Measurements from ENCODE around the gene GTF3C2.

The GTF3C2 gene, protein sequence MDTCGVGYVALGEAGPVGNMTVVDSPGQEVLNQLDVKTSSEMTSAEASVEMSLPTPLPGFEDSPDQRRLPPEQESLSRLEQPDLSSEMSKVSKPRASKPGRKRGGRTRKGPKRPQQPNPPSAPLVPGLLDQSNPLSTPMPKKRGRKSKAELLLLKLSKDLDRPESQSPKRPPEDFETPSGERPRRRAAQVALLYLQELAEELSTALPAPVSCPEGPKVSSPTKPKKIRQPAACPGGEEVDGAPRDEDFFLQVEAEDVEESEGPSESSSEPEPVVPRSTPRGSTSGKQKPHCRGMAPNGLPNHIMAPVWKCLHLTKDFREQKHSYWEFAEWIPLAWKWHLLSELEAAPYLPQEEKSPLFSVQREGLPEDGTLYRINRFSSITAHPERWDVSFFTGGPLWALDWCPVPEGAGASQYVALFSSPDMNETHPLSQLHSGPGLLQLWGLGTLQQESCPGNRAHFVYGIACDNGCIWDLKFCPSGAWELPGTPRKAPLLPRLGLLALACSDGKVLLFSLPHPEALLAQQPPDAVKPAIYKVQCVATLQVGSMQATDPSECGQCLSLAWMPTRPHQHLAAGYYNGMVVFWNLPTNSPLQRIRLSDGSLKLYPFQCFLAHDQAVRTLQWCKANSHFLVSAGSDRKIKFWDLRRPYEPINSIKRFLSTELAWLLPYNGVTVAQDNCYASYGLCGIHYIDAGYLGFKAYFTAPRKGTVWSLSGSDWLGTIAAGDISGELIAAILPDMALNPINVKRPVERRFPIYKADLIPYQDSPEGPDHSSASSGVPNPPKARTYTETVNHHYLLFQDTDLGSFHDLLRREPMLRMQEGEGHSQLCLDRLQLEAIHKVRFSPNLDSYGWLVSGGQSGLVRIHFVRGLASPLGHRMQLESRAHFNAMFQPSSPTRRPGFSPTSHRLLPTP

DNA sequence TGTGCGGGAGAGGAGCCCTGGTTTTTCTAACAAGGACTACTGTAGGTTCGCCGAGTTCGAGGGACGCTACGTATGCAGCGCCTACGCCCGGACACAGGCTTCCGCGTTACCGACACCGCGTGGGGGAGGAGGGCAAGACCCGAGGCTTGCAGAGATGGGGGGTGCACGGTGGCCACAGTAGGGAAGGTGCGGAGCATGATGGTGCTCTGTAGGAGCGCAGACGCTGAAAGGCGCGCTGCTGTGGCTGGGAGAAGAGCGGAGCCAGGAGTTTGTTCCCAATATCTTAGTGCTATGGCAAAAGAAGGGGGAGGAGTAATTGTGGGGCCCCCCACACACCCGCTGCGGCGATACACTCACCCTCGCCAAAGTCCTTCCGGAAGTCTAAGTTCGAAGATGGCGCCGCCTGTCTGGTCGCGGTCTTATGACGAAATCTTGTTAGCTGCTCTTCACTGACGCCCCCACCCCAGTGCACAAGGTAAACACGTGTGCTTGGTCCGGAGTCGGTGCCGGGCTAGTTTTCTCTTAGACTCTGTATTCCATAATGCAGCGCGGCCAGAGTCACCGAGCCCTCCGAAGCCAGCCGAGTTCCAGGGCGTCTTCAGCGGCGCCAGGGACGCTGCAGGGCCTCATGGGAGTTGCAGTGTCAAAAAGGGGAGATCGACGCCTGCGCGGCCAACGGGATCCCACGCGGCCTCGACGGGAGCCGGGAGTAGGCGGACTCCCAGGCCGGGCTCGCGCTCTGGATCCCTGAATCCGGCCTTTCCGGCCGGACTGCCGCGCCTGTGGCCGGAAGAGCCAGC is at the start of gene GTF3C2:
GTF3C2 (minus strand) TSS at position 383 of the 800 bp plus-strand sequence. CDS start 13,210 bp downstream, outside the sequence.
- Histone ChIP-seq H3K27ac (ENCODE audit: extremely low read depth, low read depth, low read length) (peak within 1 kb of the TSS; percentile 98), H3K4me3 (ENCODE audit: low read depth, low read length) (peak within 1 kb of the TSS; percentile 99), H3K4me1 (ENCODE audit: control insufficient read depth, insufficient read depth, low read length) (peaks cover 6% of the 10 kb centered on the region), H3K36me3 (ENCODE audit: control insufficient read depth in 2 of 2, insufficient read depth in 1 of 2, low read length in 2 of 2) (peaks cover 0 to 7% of the 10 kb centered on the region in 2 experiments; a peak in 2 of 3 replicates), H3K9me3 (ENCODE audit: control insufficient read depth, insufficient read depth, low read depth, low read length) (no peaks in the 10 kb centered on the region)
- POLR2A ChIA-PET = interaction anchor here (0.5 to 2.1 kb wide), 19 partner anchors 8 to 307 kb away, joined by 3 to 22 read pairs (median 4); partner anchors contain the start of genes AGBL5, EIF2B4, MPV17 and NRBP1
- CTCF ChIA-PET = interaction anchor here (1.2 kb wide), 1 partner anchor 9 kb away, joined by 3 read pairs; no protein-coding TSS in a partner anchor
- TF ChIP-seq, protein P1, sequence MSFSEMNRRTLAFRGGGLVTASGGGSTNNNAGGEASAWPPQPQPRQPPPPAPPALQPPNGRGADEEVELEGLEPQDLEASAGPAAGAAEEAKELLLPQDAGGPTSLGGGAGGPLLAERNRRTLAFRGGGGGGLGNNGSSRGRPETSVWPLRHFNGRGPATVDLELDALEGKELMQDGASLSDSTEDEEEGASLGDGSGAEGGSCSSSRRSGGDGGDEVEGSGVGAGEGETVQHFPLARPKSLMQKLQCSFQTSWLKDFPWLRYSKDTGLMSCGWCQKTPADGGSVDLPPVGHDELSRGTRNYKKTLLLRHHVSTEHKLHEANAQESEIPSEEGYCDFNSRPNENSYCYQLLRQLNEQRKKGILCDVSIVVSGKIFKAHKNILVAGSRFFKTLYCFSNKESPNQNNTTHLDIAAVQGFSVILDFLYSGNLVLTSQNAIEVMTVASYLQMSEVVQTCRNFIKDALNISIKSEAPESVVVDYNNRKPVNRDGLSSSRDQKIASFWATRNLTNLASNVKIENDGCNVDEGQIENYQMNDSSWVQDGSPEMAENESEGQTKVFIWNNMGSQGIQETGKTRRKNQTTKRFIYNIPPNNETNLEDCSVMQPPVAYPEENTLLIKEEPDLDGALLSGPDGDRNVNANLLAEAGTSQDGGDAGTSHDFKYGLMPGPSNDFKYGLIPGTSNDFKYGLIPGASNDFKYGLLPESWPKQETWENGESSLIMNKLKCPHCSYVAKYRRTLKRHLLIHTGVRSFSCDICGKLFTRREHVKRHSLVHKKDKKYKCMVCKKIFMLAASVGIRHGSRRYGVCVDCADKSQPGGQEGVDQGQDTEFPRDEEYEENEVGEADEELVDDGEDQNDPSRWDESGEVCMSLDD (tag by site-specific recombination; IDR thresholded peaks at IDR 0.05) = peak; percentile 85
- TF ChIP-seq KLF7 (tag by site-specific recombination; IDR thresholded peaks at IDR 0.05; ENCODE audit: borderline replicate concordance) (0 out of 2 replicates have a peak, but pooled peaks have one; percentile 22), HOXA7 (CRISPR knock-in tag; IDR thresholded peaks at IDR 0.05; ENCODE audit: borderline replicate concordance) (no peak), ZBTB8A (tag by site-specific recombination; IDR thresholded peaks at IDR 0.05) (no peak), ZNF112 (tag by site-specific recombination; IDR thresholded peaks at IDR 0.05) (no peak), ZNF791 (tag by site-specific recombination; IDR thresholded peaks at IDR 0.05) (no peak), ZNF394 (tag by site-specific recombination; IDR thresholded peaks at IDR 0.05; ENCODE audit: borderline replicate concordance) (no peak; the same call in 1 of the 2 replicates), ZNF514 (tag by site-specific recombination; IDR thresholded peaks at IDR 0.05) (no peak), ZNF157 (tag by site-specific recombination; IDR thresholded peaks at IDR 0.05) (no peak), ZNF621 (tag by site-specific recombination; IDR thresholded peaks at IDR 0.05) (no peak), KLF1 (tag by site-specific recombination; IDR thresholded peaks at IDR 0.05) (no peak; the same call in 1 of the 2 replicates), ZBTB20 (tag by site-specific recombination; IDR thresholded peaks at IDR 0.05) (peak; percentile 99), HOXC10 (CRISPR knock-in tag; IDR thresholded peaks at IDR 0.05) (no peak), ZNF677 (tag by site-specific recombination; IDR thresholded peaks at IDR 0.05) (no peak), ZNF623 (tag by site-specific recombination; IDR thresholded peaks at IDR 0.05) (no peak), ZNF37A (tag by site-specific recombination; IDR thresholded peaks at IDR 0.05) (no peak), PRDM1 (tag by site-specific recombination; IDR thresholded peaks at IDR 0.05) (no peak), ZNF211 (tag by site-specific recombination; IDR thresholded peaks at IDR 0.05; ENCODE audit: low read depth) (no peak)
- TF ChIP-seq, protein P2, sequence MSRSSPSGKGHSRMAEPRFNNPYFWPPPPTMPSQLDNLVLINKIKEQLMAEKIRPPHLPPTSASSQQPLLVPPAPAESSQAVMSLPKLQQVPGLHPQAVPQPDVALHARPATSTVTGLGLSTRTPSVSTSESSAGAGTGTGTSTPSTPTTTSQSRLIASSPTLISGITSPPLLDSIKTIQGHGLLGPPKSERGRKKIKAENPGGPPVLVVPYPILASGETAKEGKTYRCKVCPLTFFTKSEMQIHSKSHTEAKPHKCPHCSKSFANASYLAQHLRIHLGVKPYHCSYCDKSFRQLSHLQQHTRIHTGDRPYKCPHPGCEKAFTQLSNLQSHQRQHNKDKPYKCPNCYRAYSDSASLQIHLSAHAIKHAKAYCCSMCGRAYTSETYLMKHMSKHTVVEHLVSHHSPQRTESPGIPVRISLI (tag by site-specific recombination; IDR thresholded peaks at IDR 0.05) = no peak
- TF ChIP-seq, protein P3, sequence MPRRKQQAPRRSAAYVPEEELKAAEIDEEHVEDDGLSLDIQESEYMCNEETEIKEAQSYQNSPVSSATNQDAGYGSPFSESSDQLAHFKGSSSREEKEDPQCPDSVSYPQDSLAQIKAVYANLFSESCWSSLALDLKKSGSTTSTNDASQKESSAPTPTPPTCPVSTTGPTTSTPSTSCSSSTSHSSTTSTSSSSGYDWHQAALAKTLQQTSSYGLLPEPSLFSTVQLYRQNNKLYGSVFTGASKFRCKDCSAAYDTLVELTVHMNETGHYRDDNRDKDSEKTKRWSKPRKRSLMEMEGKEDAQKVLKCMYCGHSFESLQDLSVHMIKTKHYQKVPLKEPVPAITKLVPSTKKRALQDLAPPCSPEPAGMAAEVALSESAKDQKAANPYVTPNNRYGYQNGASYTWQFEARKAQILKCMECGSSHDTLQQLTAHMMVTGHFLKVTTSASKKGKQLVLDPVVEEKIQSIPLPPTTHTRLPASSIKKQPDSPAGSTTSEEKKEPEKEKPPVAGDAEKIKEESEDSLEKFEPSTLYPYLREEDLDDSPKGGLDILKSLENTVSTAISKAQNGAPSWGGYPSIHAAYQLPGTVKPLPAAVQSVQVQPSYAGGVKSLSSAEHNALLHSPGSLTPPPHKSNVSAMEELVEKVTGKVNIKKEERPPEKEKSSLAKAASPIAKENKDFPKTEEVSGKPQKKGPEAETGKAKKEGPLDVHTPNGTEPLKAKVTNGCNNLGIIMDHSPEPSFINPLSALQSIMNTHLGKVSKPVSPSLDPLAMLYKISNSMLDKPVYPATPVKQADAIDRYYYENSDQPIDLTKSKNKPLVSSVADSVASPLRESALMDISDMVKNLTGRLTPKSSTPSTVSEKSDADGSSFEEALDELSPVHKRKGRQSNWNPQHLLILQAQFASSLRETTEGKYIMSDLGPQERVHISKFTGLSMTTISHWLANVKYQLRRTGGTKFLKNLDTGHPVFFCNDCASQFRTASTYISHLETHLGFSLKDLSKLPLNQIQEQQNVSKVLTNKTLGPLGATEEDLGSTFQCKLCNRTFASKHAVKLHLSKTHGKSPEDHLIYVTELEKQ (tag by site-specific recombination; IDR thresholded peaks at IDR 0.05; ENCODE audit: borderline replicate concordance) = no peak
- TF ChIP-seq, protein P4, sequence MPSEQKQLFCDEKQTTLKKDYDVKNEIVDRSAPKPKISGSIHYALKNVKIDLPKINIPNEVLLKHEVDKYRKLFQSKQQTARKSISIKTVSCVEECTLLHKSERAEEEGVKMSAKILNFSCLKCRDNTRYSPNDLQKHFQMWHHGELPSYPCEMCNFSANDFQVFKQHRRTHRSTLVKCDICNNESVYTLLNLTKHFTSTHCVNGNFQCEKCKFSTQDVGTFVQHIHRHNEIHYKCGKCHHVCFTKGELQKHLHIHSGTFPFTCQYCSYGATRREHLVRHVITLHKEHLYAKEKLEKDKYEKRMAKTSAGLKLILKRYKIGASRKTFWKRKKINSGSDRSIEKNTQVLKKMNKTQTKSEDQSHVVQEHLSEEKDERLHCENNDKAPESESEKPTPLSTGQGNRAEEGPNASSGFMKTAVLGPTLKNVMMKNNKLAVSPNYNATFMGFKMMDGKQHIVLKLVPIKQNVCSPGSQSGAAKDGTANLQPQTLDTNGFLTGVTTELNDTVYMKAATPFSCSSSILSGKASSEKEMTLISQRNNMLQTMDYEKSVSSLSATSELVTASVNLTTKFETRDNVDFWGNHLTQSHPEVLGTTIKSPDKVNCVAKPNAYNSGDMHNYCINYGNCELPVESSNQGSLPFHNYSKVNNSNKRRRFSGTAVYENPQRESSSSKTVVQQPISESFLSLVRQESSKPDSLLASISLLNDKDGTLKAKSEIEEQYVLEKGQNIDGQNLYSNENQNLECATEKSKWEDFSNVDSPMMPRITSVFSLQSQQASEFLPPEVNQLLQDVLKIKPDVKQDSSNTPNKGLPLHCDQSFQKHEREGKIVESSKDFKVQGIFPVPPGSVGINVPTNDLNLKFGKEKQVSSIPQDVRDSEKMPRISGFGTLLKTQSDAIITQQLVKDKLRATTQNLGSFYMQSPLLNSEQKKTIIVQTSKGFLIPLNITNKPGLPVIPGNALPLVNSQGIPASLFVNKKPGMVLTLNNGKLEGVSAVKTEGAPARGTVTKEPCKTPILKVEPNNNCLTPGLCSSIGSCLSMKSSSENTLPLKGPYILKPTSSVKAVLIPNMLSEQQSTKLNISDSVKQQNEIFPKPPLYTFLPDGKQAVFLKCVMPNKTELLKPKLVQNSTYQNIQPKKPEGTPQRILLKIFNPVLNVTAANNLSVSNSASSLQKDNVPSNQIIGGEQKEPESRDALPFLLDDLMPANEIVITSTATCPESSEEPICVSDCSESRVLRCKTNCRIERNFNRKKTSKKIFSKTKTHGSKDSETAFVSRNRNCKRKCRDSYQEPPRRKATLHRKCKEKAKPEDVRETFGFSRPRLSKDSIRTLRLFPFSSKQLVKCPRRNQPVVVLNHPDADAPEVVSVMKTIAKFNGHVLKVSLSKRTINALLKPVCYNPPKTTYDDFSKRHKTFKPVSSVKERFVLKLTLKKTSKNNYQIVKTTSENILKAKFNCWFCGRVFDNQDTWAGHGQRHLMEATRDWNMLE (tag by site-specific recombination; conservative IDR thresholded peaks at IDR 0.05; ENCODE audit: low read depth) = peak; percentile 54; the same call in 1 of the 2 replicates
